Tibial nerve (tissue), 4 donors: Measurements from ENCODE around the gene NTN5. TPM values are rescaled to one million over a fixed set of nuclear protein-coding genes. Genes with fewer than 3 reads are reported as not detected.

Experiments used
- DNase-seq, 2 donors: peaks; one replicate each; pipeline ENCODE4 v3.0.0-alpha.2; 2019; ENCODE audit warnings: low spot score in 2 of 2
- H3K27ac ChIP-seq, 4 donors: fragments of 200-600 bp; sonication (generic) in 3 of 4; one replicate each; pipeline ENCODE4 v1.5.1; 2017 to 2019; ENCODE audit warnings: mild to moderate bottlenecking in 1 of 4
- H3K27me3 ChIP-seq, 2 donors: fragments of 200-600 bp; sonication (generic) in 1 of 2; one replicate each; pipeline versions ENCODE4 v1.5.1 to v1.6.0; 2017 to 2019
- H3K36me3 ChIP-seq, 3 donors: fragments of 200-600 bp; sonication (generic); one replicate each; pipeline ENCODE4 v1.5.1; 2018 to 2019
- H3K4me1 ChIP-seq, 4 donors: fragments of 200-600 bp; sonication (generic) in 3 of 4; one replicate each; pipeline ENCODE4 v1.5.1; 2017 to 2019
- H3K4me3 ChIP-seq, 4 donors: fragments of 200-600 bp; sonication (generic) in 3 of 4; one replicate each; pipeline ENCODE4 v1.5.1; 2017 to 2019; ENCODE audit warnings: mild to moderate bottlenecking in 1 of 4, moderate library complexity in 1 of 4
- H3K9me3 ChIP-seq, 4 donors: fragments of 200-600 bp; sonication (generic) in 3 of 4; one replicate each; pipeline ENCODE4 v1.5.1; 2017 to 2019
- EP300 ChIP-seq, 2 donors: sonication (generic); formaldehyde crosslinking; IDR thresholded peaks; one replicate each; pipeline ENCODE4 v1.6.1; 2017; ENCODE audit warnings: antibody characterized with exemption in 2 of 2, mild to moderate bottlenecking in 1 of 2
- POLR2A ChIP-seq, 2 donors: fragments of 450-650 bp; IDR thresholded peaks; one replicate each; pipeline ENCODE4 v1.6.1; 2017; ENCODE audit warnings: antibody characterized with exemption in 2 of 2, mild to moderate bottlenecking in 2 of 2, moderate library complexity in 2 of 2
- WGBS, 2 donors: methylation state at CpG; one replicate each; pipeline ENCODE4 v1.1.5; 2018; 5-methylcytosine and 5-hydroxymethylcytosine counted together
- total RNA-seq, 4 donors: library from RNA; depleted of rRNA; stranded (reverse); fragments of >200 nt; gene quantifications; one replicate each; pipeline ENCODE4 v1.1.0, GENCODE V29; 2016
- TF ChIP-seq, protein P1 (sequence below), 5 experiments: fragments of 200-600 bp in 3 of 5; fragments of 450-650 bp in 2 of 5; sonication (generic) in 3 of 5; IDR thresholded peaks; one replicate each; pipeline ENCODE4 v1.5.1; 2016 to 2019; ENCODE audit warnings: antibody characterized with exemption in 5 of 5, mild to moderate bottlenecking in 3 of 5, moderate library complexity in 2 of 5

Gene NTN5
- total RNA-seq, 4 donors from 2014 or later: 0.78 to 6.9 (median 2.2) TPM

GRCh38 chr19:48673436-48674100 is 751 bp upstream of the NTN5 start:
- Histone ChIP-seq H3K4me1 (peaks cover 0 to 11% (median 6%) of the 10 kb centered on the region in 4 donors), H3K9me3 (no peaks in the 10 kb centered on the region), H3K36me3 (no peaks in the 10 kb centered on the region), H3K27me3 (no peaks in the 10 kb centered on the region), H3K4me3 (no peak overlapping the region), H3K27ac (no peak overlapping the region)
- no peak for TF ChIP-seq EP300 (IDR thresholded peaks at IDR 0.05)
- TF ChIP-seq POLR2A (IDR thresholded peaks at IDR 0.05): no peak
- TF ChIP-seq, protein P1, sequence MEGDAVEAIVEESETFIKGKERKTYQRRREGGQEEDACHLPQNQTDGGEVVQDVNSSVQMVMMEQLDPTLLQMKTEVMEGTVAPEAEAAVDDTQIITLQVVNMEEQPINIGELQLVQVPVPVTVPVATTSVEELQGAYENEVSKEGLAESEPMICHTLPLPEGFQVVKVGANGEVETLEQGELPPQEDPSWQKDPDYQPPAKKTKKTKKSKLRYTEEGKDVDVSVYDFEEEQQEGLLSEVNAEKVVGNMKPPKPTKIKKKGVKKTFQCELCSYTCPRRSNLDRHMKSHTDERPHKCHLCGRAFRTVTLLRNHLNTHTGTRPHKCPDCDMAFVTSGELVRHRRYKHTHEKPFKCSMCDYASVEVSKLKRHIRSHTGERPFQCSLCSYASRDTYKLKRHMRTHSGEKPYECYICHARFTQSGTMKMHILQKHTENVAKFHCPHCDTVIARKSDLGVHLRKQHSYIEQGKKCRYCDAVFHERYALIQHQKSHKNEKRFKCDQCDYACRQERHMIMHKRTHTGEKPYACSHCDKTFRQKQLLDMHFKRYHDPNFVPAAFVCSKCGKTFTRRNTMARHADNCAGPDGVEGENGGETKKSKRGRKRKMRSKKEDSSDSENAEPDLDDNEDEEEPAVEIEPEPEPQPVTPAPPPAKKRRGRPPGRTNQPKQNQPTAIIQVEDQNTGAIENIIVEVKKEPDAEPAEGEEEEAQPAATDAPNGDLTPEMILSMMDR (IDR thresholded peaks at IDR 0.05): no peak
- no peak for DNase-seq
- 69 to 72% methylated on average over 25 of the region's 25 CpGs for WGBS, 2 donors

DNA sequence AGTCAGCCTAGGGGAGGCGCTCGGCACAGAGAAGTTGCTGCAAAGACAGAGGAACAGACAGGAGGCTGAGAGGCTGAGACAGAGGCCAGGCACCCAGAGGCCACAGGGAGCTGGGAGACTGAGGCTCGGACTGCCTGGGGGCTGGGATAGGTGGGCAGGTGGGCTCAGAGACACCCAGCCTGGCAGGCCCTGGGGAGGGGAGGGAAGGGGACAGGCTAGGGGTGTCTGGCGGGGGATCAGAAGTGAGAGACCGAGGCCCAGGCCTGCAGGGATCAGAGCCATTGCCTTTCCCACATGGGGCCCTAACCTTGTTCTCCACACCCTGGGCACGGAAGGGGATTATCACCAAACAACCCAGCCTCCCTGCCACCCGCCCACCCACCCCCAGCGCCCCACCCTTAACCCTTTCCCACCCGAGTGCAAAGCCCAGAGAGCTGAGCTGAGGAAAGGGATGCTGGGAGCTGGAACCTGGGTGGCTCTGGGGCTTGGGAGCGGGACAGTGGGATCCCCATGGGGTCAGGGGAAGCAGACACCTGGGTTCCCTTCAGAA is 1.3 kb downstream of the NTN5 start:
- no peak overlapping the region for H3K27ac ChIP-seq
- peaks cover 0 to 11% (median 6%) of the 10 kb centered on the region in 4 donors for H3K4me1 ChIP-seq
- TF ChIP-seq, protein P1 (IDR thresholded peaks at IDR 0.05): no peak
- no peak for TF ChIP-seq POLR2A (IDR thresholded peaks at IDR 0.05)
- TF ChIP-seq EP300 (IDR thresholded peaks at IDR 0.05): no peak
- no peaks in the 10 kb centered on the region for H3K27me3 ChIP-seq
- H3K4me3 ChIP-seq: no peak overlapping the region
- WGBS, 2 donors: 61 to 68% methylated on average over 10 of the region's 10 CpGs
- H3K36me3 ChIP-seq: no peaks in the 10 kb centered on the region
- no peak for DNase-seq
- H3K9me3 ChIP-seq: no peaks in the 10 kb centered on the region

GRCh38 chr19:48670699-48671445 is 1.9 kb downstream of the NTN5 start:
- Histone ChIP-seq H3K36me3 (no peaks in the 10 kb centered on the region), H3K4me1 (peaks cover 0 to 10% (median 5%) of the 10 kb centered on the region in 4 donors), H3K9me3 (no peaks in the 10 kb centered on the region), H3K4me3 (no peak overlapping the region), H3K27me3 (no peaks in the 10 kb centered on the region), H3K27ac (no peak overlapping the region)
- no peak for DNase-seq
- WGBS, 2 donors: 73 to 77% methylated on average over 17 to 20 of the region's 21 CpGs
- TF ChIP-seq, protein P1 (IDR thresholded peaks at IDR 0.05): no peak
- TF ChIP-seq POLR2A (IDR thresholded peaks at IDR 0.05): no peak
- TF ChIP-seq EP300 (IDR thresholded peaks at IDR 0.05): no peak

- DNase-seq: no peak
- TF ChIP-seq POLR2A (IDR thresholded peaks at IDR 0.05) (no peak), EP300 (IDR thresholded peaks at IDR 0.05) (no peak)
- TF ChIP-seq, protein P1 (IDR thresholded peaks at IDR 0.05): no peak
- 92 to 93% methylated on average over 11 to 25 of the region's 26 CpGs for WGBS, 2 donors
- H3K36me3 ChIP-seq: no peaks in the 10 kb centered on the region
- H3K4me1 ChIP-seq: peaks cover 0 to 2% (median 0%) of the 10 kb centered on the region in 4 donors
- no peaks in the 10 kb centered on the region for H3K27me3 ChIP-seq
- H3K4me3 ChIP-seq: no peak overlapping the region
- no peak overlapping the region for H3K27ac ChIP-seq
- H3K9me3 ChIP-seq: no peaks in the 10 kb centered on the region
These were observed 2.7 kb downstream of the NTN5 start for GRCh38 chr19:48669903-48670668.
